Hematopoietic multipotent progenitor cell treated with erythropoietin and hydrocortisone succinate and interleukin-3 and kit ligand, for 8 days (in vitro differentiated cells): Measurements from ENCODE around the gene XXYLT1.
A peak's percentile ranks its signal among the peaks of the same experiment; 100 is the strongest.

Experiments
- DNase-seq: peaks from one replicate; pipeline ENCODE4 v3.0.0-alpha.2; 2015

Gene XXYLT1

GRCh38 chr3:195182470-195182795, 88.5 kb downstream of the XXYLT1 start:
- peak; percentile 29 for DNase-seq

GRCh38 chr3:195181741-195182469, 89.1 kb downstream of the XXYLT1 start:
- no peak for DNase-seq

- no peak for DNase-seq
These were observed 89.9 kb downstream of the XXYLT1 start for GRCh38 chr3:195181113-195181498.

- DNase-seq = no peak
These were observed 90.4 kb downstream of the XXYLT1 start for GRCh38 chr3:195180490-195181112.

- peak; percentile 52 for DNase-seq
These were observed 91.0 kb downstream of the XXYLT1 start for GRCh38 chr3:195179776-195180489.

GRCh38 chr3:195178124-195178910, 92.6 kb downstream of the XXYLT1 start:
- DNase-seq = peak; percentile 99

GRCh38 chr3:195177422-195178123, 93.4 kb downstream of the XXYLT1 start:
- DNase-seq = peak; percentile 77

GRCh38 chr3:195176776-195177175, 94.2 kb downstream of the XXYLT1 start:
- DNase-seq = no peak

GRCh38 chr3:195175476-195176337, 95.3 kb downstream of the XXYLT1 start:
- no peak for DNase-seq

GRCh38 chr3:195175076-195175475, 95.9 kb downstream of the XXYLT1 start:
- DNase-seq = no peak

GRCh38 chr3:195173657-195174056, 97.3 kb downstream of the XXYLT1 start:
- DNase-seq = no peak

GRCh38 chr3:195172896-195173295, 98.1 kb downstream of the XXYLT1 start:
- no peak for DNase-seq

- DNase-seq = no peak
These were observed 98.8 kb downstream of the XXYLT1 start for GRCh38 chr3:195172039-195172684.

GRCh38 chr3:195171093-195171873, 99.7 kb downstream of the XXYLT1 start:
- no peak for DNase-seq

- no peak for DNase-seq
These were observed 100.5 kb downstream of the XXYLT1 start for GRCh38 chr3:195170496-195170895.

- DNase-seq = no peak
These were observed 101.8 kb downstream of the XXYLT1 start for GRCh38 chr3:195169011-195169649.

- DNase-seq = no peak
These were observed 102.8 kb downstream of the XXYLT1 start for GRCh38 chr3:195168009-195168762.

GRCh38 chr3:195165790-195166189, 105.2 kb downstream of the XXYLT1 start:
- DNase-seq = no peak

- DNase-seq = no peak
These were observed 105.7 kb downstream of the XXYLT1 start for GRCh38 chr3:195165265-195165609.
